ENCODE measurements around the gene PHACTR1.

DNA sequence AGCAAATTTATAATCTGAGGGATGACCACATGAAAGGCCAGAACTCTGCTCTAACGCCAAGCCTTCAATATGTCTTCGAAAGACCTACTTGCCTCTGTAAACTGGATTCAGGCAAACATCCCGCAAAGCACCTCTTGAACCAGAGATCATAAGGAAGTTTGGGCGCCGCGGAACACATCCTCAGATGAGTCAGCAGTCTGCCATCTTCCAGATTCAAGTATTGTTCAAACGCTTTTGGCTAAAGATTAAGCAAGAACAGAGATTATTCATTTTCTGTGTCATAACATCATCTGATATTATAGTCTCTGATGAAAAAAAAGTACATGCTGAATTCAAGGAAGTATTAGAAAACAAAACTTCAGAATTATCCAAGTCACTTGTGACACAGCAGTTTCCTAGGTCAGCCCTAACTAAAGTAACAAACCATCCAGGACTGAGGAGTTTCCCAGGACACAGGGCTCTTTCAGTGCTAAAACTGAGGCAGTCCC is 591.0 kb downstream of the PHACTR1 start:
- TF ChIP-seq POLR2A (IDR thresholded peaks at IDR 0.05) (no peak), POLR2AphosphoS5 (IDR thresholded peaks at IDR 0.05) (no peak), EP300 (IDR thresholded peaks at IDR 0.05) (no peak)
- TF ChIP-seq, protein P1, sequence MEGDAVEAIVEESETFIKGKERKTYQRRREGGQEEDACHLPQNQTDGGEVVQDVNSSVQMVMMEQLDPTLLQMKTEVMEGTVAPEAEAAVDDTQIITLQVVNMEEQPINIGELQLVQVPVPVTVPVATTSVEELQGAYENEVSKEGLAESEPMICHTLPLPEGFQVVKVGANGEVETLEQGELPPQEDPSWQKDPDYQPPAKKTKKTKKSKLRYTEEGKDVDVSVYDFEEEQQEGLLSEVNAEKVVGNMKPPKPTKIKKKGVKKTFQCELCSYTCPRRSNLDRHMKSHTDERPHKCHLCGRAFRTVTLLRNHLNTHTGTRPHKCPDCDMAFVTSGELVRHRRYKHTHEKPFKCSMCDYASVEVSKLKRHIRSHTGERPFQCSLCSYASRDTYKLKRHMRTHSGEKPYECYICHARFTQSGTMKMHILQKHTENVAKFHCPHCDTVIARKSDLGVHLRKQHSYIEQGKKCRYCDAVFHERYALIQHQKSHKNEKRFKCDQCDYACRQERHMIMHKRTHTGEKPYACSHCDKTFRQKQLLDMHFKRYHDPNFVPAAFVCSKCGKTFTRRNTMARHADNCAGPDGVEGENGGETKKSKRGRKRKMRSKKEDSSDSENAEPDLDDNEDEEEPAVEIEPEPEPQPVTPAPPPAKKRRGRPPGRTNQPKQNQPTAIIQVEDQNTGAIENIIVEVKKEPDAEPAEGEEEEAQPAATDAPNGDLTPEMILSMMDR (IDR thresholded peaks at IDR 0.05): no peak
